HepG2 (cell line): ENCODE results near the gene TBCE. TPM values are rescaled to one million over a fixed set of nuclear protein-coding genes. Genes with fewer than 3 reads are reported as not detected.

ENCODE experiments used
- SMAD3 ChIP-seq: sonication (generic); formaldehyde crosslinking; IDR thresholded peaks from 2 replicates; pipeline ENCODE4 v1.4.0; 2020; ENCODE audit warnings: missing genetic modification reagents
- ZFP36L2 ChIP-seq: sonication (generic); formaldehyde crosslinking; IDR thresholded peaks from 2 replicates; pipeline ENCODE4 v1.4.0; 2020; ENCODE audit warnings: missing genetic modification reagents
- ZMYM3 ChIP-seq: sonication (generic); formaldehyde crosslinking; IDR thresholded peaks from 2 replicates; pipeline ENCODE4 v1.5.1; 2020; ENCODE audit warnings: mild to moderate bottlenecking, missing genetic modification reagents
- ZNF282 ChIP-seq: fragments of 450-650 bp; IDR thresholded peaks from 2 replicates; pipeline ENCODE4 v1.6.1; 2018; ENCODE audit not compliant: partially characterized antibody
- ZNF563 ChIP-seq: sonication (generic); formaldehyde crosslinking; IDR thresholded peaks from 2 replicates; pipeline ENCODE4 v1.8.0; 2022; ENCODE audit warnings: mild to moderate bottlenecking, moderate library complexity, missing genetic modification reagents
- ZNF709 ChIP-seq: sonication (generic); formaldehyde crosslinking; IDR thresholded peaks from 2 replicates; pipeline ENCODE4 v1.5.0; 2020; ENCODE audit warnings: mild to moderate bottlenecking, missing genetic modification reagents
- polyA plus RNA-seq, 8 experiments: library from polyadenylated mRNA; depleted of rRNA in 3 of 8; stranded (reverse) in 7 of 8; unstranded in 1 of 8; fragments of >200 nt; fragmentation: Illumina TruSeq in 4 of 8; extraction: Trizol in 4 of 8; gene quantifications; 2 replicates each; pipeline versions ENCODE4 v1.2.1 to v1.2.3, GENCODE V29; 2011 to 2016; ENCODE audit warnings: low read depth in 4 of 8, missing spikeins in 1 of 8, mixed read lengths in 1 of 8; ENCODE audit not compliant: insufficient read depth in 1 of 8
- total RNA-seq, 5 experiments: library from RNA; depleted of rRNA; stranded (reverse); fragments of >200 nt; fragmentation: Illumina TruSeq; extraction: Trizol; gene quantifications; 2 replicates each; pipeline ENCODE4 v1.2.3, GENCODE V29; 2016; ENCODE audit warnings: low read depth in 1 of 5
- TF ChIP-seq, protein P1 (sequence below): sonication (generic); formaldehyde crosslinking; IDR thresholded peaks from 2 replicates; pipeline ENCODE4 v1.8.1; 2022; ENCODE audit warnings: low read depth, mild to moderate bottlenecking, missing genetic modification reagents
- TF ChIP-seq, protein P2 (sequence below): sonication (generic); formaldehyde crosslinking; IDR thresholded peaks from 2 replicates; pipeline ENCODE4 v1.4.0; 2020; ENCODE audit warnings: missing genetic modification reagents
- TF ChIP-seq, protein P3 (sequence below): IDR thresholded peaks from 2 replicates; pipeline ENCODE4 v1.6.1; 2012; ENCODE audit warnings: low read length, improper control_type of control experiment
- TF ChIP-seq, protein P4 (sequence below): sonication (generic); formaldehyde crosslinking; IDR thresholded peaks from 2 replicates; pipeline ENCODE4 v1.9.0; 2021; ENCODE audit warnings: missing genetic modification reagents, mild to moderate bottlenecking, borderline replicate concordance
- TF ChIP-seq, protein P5 (sequence below): sonication (generic); formaldehyde crosslinking; IDR thresholded peaks from 2 replicates; pipeline ENCODE4 v1.4.0; 2020; ENCODE audit warnings: mild to moderate bottlenecking, missing genetic modification reagents

The TBCE gene
- total and polyA plus RNA-seq, 2 of the 13 experiments (the other 11 are each of a cell fraction or from before 2014, with no cell fraction given), result 25.6 to 31.1 TPM

DNA sequence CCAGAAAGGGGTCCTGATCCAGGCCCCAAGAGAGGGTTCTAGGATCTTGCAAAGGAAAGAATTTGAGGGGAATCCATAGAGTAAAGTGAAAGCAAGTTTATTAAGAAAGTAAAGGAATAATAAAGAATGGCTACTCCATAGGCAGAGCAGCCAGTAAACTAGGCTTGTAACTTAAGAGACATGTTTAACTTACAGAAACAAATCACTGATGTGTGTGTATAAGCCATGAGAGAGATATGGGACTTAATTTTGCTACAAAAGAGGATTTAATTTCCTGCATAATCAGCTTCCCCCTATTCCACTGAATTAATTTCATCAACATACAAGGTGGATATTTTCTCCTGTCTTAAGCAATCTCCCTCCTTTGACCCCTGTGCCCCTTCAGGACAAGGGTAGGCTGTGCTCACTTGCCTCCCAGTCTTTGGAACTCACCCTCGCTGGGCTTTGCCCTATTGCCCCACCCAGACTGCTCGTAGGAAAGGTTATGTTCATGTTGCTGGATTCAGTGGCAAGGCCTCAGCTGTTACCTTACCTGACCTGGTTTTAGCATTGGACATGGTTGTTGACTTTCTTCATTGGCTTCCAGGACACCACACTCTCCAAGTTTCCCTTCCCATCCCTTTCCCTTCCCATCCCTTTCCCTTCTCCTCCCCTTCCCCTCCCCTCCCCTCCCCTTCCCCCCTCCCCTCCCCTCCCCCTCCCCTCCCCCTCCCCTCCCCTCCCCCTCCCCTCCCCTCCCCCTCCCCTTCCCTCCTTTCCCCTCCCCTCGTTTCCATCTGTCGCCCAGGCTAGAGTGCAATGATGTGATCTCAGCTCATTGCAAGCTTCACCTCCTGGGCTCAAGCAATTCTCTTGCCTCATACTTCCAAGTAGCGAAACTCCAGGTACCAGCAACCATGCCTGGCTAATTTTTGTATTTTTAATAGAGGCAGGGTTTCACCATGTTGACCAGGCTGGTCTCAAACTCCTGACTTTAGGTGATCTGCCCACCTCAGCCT, 44.6 kb downstream of the TBCE start (continued):
- TF ChIP-seq, protein P1, sequence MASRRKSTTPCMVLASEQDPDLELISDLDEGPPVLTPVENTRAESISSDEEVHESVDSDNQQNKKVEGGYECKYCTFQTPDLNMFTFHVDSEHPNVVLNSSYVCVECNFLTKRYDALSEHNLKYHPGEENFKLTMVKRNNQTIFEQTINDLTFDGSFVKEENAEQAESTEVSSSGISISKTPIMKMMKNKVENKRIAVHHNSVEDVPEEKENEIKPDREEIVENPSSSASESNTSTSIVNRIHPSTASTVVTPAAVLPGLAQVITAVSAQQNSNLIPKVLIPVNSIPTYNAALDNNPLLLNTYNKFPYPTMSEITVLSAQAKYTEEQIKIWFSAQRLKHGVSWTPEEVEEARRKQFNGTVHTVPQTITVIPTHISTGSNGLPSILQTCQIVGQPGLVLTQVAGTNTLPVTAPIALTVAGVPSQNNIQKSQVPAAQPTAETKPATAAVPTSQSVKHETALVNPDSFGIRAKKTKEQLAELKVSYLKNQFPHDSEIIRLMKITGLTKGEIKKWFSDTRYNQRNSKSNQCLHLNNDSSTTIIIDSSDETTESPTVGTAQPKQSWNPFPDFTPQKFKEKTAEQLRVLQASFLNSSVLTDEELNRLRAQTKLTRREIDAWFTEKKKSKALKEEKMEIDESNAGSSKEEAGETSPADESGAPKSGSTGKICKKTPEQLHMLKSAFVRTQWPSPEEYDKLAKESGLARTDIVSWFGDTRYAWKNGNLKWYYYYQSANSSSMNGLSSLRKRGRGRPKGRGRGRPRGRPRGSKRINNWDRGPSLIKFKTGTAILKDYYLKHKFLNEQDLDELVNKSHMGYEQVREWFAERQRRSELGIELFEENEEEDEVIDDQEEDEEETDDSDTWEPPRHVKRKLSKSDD, result no peak
- TF ChIP-seq, protein P2, sequence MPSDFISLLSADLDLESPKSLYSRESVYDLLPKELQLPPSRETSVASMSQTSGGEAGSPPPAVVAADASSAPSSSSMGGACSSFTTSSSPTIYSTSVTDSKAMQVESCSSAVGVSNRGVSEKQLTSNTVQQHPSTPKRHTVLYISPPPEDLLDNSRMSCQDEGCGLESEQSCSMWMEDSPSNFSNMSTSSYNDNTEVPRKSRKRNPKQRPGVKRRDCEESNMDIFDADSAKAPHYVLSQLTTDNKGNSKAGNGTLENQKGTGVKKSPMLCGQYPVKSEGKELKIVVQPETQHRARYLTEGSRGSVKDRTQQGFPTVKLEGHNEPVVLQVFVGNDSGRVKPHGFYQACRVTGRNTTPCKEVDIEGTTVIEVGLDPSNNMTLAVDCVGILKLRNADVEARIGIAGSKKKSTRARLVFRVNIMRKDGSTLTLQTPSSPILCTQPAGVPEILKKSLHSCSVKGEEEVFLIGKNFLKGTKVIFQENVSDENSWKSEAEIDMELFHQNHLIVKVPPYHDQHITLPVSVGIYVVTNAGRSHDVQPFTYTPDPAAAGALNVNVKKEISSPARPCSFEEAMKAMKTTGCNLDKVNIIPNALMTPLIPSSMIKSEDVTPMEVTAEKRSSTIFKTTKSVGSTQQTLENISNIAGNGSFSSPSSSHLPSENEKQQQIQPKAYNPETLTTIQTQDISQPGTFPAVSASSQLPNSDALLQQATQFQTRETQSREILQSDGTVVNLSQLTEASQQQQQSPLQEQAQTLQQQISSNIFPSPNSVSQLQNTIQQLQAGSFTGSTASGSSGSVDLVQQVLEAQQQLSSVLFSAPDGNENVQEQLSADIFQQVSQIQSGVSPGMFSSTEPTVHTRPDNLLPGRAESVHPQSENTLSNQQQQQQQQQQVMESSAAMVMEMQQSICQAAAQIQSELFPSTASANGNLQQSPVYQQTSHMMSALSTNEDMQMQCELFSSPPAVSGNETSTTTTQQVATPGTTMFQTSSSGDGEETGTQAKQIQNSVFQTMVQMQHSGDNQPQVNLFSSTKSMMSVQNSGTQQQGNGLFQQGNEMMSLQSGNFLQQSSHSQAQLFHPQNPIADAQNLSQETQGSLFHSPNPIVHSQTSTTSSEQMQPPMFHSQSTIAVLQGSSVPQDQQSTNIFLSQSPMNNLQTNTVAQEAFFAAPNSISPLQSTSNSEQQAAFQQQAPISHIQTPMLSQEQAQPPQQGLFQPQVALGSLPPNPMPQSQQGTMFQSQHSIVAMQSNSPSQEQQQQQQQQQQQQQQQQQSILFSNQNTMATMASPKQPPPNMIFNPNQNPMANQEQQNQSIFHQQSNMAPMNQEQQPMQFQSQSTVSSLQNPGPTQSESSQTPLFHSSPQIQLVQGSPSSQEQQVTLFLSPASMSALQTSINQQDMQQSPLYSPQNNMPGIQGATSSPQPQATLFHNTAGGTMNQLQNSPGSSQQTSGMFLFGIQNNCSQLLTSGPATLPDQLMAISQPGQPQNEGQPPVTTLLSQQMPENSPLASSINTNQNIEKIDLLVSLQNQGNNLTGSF, result no peak
- TF ChIP-seq, protein P3, sequence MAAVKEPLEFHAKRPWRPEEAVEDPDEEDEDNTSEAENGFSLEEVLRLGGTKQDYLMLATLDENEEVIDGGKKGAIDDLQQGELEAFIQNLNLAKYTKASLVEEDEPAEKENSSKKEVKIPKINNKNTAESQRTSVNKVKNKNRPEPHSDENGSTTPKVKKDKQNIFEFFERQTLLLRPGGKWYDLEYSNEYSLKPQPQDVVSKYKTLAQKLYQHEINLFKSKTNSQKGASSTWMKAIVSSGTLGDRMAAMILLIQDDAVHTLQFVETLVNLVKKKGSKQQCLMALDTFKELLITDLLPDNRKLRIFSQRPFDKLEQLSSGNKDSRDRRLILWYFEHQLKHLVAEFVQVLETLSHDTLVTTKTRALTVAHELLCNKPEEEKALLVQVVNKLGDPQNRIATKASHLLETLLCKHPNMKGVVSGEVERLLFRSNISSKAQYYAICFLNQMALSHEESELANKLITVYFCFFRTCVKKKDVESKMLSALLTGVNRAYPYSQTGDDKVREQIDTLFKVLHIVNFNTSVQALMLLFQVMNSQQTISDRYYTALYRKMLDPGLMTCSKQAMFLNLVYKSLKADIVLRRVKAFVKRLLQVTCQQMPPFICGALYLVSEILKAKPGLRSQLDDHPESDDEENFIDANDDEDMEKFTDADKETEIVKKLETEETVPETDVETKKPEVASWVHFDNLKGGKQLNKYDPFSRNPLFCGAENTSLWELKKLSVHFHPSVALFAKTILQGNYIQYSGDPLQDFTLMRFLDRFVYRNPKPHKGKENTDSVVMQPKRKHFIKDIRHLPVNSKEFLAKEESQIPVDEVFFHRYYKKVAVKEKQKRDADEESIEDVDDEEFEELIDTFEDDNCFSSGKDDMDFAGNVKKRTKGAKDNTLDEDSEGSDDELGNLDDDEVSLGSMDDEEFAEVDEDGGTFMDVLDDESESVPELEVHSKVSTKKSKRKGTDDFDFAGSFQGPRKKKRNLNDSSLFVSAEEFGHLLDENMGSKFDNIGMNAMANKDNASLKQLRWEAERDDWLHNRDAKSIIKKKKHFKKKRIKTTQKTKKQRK, result no peak
- TF ChIP-seq ZFP36L2 (CRISPR knock-in tag) (no peak), ZNF563 (CRISPR knock-in tag) (no peak), ZNF709 (CRISPR knock-in tag) (no peak), ZNF282 (no peak), SMAD3 (CRISPR knock-in tag) (no peak), ZMYM3 (CRISPR knock-in tag) (peak; percentile 91)
- TF ChIP-seq, protein P4, sequence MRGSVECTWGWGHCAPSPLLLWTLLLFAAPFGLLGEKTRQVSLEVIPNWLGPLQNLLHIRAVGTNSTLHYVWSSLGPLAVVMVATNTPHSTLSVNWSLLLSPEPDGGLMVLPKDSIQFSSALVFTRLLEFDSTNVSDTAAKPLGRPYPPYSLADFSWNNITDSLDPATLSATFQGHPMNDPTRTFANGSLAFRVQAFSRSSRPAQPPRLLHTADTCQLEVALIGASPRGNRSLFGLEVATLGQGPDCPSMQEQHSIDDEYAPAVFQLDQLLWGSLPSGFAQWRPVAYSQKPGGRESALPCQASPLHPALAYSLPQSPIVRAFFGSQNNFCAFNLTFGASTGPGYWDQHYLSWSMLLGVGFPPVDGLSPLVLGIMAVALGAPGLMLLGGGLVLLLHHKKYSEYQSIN (CRISPR knock-in tag), result no peak
- TF ChIP-seq, protein P5, sequence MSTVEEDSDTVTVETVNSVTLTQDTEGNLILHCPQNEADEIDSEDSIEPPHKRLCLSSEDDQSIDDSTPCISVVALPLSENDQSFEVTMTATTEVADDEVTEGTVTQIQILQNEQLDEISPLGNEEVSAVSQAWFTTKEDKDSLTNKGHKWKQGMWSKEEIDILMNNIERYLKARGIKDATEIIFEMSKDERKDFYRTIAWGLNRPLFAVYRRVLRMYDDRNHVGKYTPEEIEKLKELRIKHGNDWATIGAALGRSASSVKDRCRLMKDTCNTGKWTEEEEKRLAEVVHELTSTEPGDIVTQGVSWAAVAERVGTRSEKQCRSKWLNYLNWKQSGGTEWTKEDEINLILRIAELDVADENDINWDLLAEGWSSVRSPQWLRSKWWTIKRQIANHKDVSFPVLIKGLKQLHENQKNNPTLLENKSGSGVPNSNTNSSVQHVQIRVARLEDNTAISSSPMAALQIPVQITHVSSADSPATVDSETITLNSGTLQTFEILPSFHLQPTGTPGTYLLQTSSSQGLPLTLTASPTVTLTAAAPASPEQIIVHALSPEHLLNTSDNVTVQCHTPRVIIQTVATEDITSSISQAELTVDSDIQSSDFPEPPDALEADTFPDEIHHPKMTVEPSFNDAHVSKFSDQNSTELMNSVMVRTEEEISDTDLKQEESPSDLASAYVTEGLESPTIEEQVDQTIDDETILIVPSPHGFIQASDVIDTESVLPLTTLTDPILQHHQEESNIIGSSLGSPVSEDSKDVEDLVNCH (CRISPR knock-in tag), result no peak
